Smooth muscle cell (in vitro differentiated cells): ENCODE results near the gene C3orf20. TPM values are rescaled to one million over a fixed set of nuclear protein-coding genes. Genes with fewer than 3 reads are reported as not detected.

ENCODE experiments used
- DNase-seq: peaks from one replicate; lab custom pipeline; 2025; ENCODE audit not compliant: unreplicated experiment; lab: John Stamatoyannopoulos, UW
- H2AFZ ChIP-seq: fragments of 200-600 bp; sonication (generic); 2 replicates; pipeline ENCODE4 v1.6.0; 2016; ENCODE audit warnings: antibody characterized with exemption, low read depth, mild to moderate bottlenecking
- H3F3A ChIP-seq: fragments of 200-600 bp; sonication (generic); 2 replicates; pipeline ENCODE4 v1.6.0; 2017; ENCODE audit warnings: antibody characterized with exemption, low read depth
- H3K27ac ChIP-seq: fragments of 200-600 bp; sonication (generic); 2 replicates; pipeline ENCODE4 v1.5.1; 2016; ENCODE audit warnings: low read depth, mild to moderate bottlenecking
- H3K27me3 ChIP-seq: fragments of 200-600 bp; sonication (generic); 2 replicates; pipeline ENCODE4 v1.6.1; 2016; ENCODE audit warnings: low read depth, mild to moderate bottlenecking
- H3K36me3 ChIP-seq: fragments of 200-600 bp; sonication (generic); 2 replicates; pipeline ENCODE4 v1.5.1; 2016; ENCODE audit warnings: low read depth
- H3K4me1 ChIP-seq: fragments of 200-600 bp; sonication (generic); 2 replicates; pipeline ENCODE4 v1.5.1; 2016; ENCODE audit warnings: low read depth
- H3K4me2 ChIP-seq: fragments of 200-600 bp; sonication (generic); 2 replicates; pipeline ENCODE4 v1.6.0; 2016; ENCODE audit warnings: mild to moderate bottlenecking
- H3K4me3 ChIP-seq: fragments of 200-600 bp; sonication (generic); 2 replicates; pipeline ENCODE4 v1.5.1; 2016; ENCODE audit warnings: mild to moderate bottlenecking
- H3K79me2 ChIP-seq: fragments of 200-600 bp; sonication (generic); 2 replicates; pipeline ENCODE4 v1.6.0; 2016; ENCODE audit warnings: low read depth, mild to moderate bottlenecking
- H3K9ac ChIP-seq: fragments of 200-600 bp; sonication (generic); 2 replicates; pipeline ENCODE4 v1.6.0; 2016; ENCODE audit warnings: low read depth
- H3K9me3 ChIP-seq: fragments of 200-600 bp; sonication (generic); replicated peaks from 2 replicates; pipeline ENCODE4 v1.5.1; 2016; ENCODE audit warnings: low read depth
- H4K20me1 ChIP-seq: fragments of 200-600 bp; sonication (generic); 2 replicates; pipeline ENCODE4 v1.6.0; 2016; ENCODE audit warnings: low read depth
- CTCF ChIP-seq: fragments of 200-600 bp; sonication (generic); IDR thresholded peaks from 2 replicates; pipeline ENCODE4 v1.5.1; 2017; ENCODE audit warnings: borderline replicate concordance, mild to moderate bottlenecking, antibody characterized with exemption; ENCODE audit not compliant: insufficient read depth, poor library complexity, severe bottlenecking
- WGBS: methylation state at CpG from one replicate; pipeline ENCODE4 v1.1.7; 2016; ENCODE audit warnings: low lambda C conversion rate; 5-methylcytosine and 5-hydroxymethylcytosine counted together
- polyA plus RNA-seq: library from polyadenylated mRNA; unstranded; fragments of >200 nt; fragmentation: Nextera tagmentation; extraction: Ambion mirVana; gene quantifications from 2 replicates; pipeline ENCODE4 v1.2.1, GENCODE V29; 2016
- total RNA-seq: library from RNA; depleted of rRNA; stranded (reverse); fragments of >200 nt; gene quantifications from 2 replicates; pipeline ENCODE4 v1.2.3, GENCODE V29; 2014

The C3orf20 gene
- total and polyA plus RNA-seq, 2 experiments from 2014 or later = not detected

- no peak overlapping the region for H3K9ac ChIP-seq
- H4K20me1 ChIP-seq = no peaks in the 10 kb centered on the region
- no peak overlapping the region for H3K27ac ChIP-seq
- H2AFZ ChIP-seq = no peak overlapping the region
- no peak for DNase-seq
- H3K79me2 ChIP-seq = no peaks in the 10 kb centered on the region
- no peak for TF ChIP-seq CTCF
- H3K4me3 ChIP-seq = no peak overlapping the region
- no peaks in the 10 kb centered on the region for H3K36me3 ChIP-seq
- H3K27me3 ChIP-seq = no peaks in the 10 kb centered on the region
- no peak overlapping the region for H3K4me2 ChIP-seq
- WGBS = 54% methylated on average over 8 of the region's 8 CpGs
- H3K9me3 ChIP-seq = no peaks in the 10 kb centered on the region
- no peaks in the 10 kb centered on the region for H3K4me1 ChIP-seq
- no peaks in the 10 kb centered on the region for H3F3A ChIP-seq
Observed at GRCh38 chr3:14784087-14784681, 109.2 kb downstream of the C3orf20 start.

- no peak overlapping the region for H3K4me3 ChIP-seq
- 85% methylated on average over 20 of the region's 20 CpGs for WGBS
- no peaks in the 10 kb centered on the region for H3K9me3 ChIP-seq
- H3K4me2 ChIP-seq = no peak overlapping the region
- H4K20me1 ChIP-seq = no peaks in the 10 kb centered on the region
- H3K27me3 ChIP-seq = no peaks in the 10 kb centered on the region
- no peak overlapping the region for H3K27ac ChIP-seq
- no peaks in the 10 kb centered on the region for H3F3A ChIP-seq
- no peaks in the 10 kb centered on the region for H3K79me2 ChIP-seq
- no peak overlapping the region for H2AFZ ChIP-seq
- no peak for TF ChIP-seq CTCF
- H3K9ac ChIP-seq = no peak overlapping the region
- no peak for DNase-seq
- no peaks in the 10 kb centered on the region for H3K36me3 ChIP-seq
- H3K4me1 ChIP-seq = no peaks in the 10 kb centered on the region
Observed at GRCh38 chr3:14785207-14786155, 110.5 kb downstream of the C3orf20 start.

- Histone ChIP-seq H3K27ac (no peak overlapping the region), H3K9me3 (no peaks in the 10 kb centered on the region), H3F3A (no peaks in the 10 kb centered on the region), H3K4me1 (no peaks in the 10 kb centered on the region), H3K36me3 (no peaks in the 10 kb centered on the region), H3K27me3 (no peaks in the 10 kb centered on the region), H3K9ac (no peak overlapping the region), H2AFZ (no peak overlapping the region), H3K4me3 (no peak overlapping the region), H3K79me2 (no peaks in the 10 kb centered on the region), H3K4me2 (no peak overlapping the region), H4K20me1 (no peaks in the 10 kb centered on the region)
- no peak for DNase-seq
- WGBS = 95% methylated on average over 3 of the region's 3 CpGs
- TF ChIP-seq CTCF = no peak
Observed at GRCh38 chr3:14786369-14786768, 111.4 kb downstream of the C3orf20 start.
